PFSK-1 (cell line): ENCODE data around the gene GAPDH.
A peak's percentile ranks its signal among the peaks of the same experiment; 100 is the strongest.

Source experiments
- FOXP2 ChIP-seq: optimal IDR thresholded peaks from 2 replicates; pipeline ENCODE3; 2011; ENCODE audit warnings: borderline replicate concordance, control low read depth, inconsistent platforms; ENCODE audit not compliant: insufficient read depth; ENCODE audit errors: extremely low read length, extremely low read depth
- POLR2AphosphoS5 ChIP-seq: IDR thresholded peaks from 2 replicates; pipeline ENCODE4 v1.6.1; 2012; ENCODE audit warnings: low read depth, mild to moderate bottlenecking, control low read depth, low read length, moderate library complexity
- REST ChIP-seq, 2 experiments: IDR thresholded peaks; 2 replicates each; pipeline versions ENCODE4 v1.6.1 to v1.8.0; 2011 to 2012; ENCODE audit warnings: low read depth in 2 of 2, low read length in 2 of 2, control low read depth in 1 of 2, inconsistent platforms in 1 of 2, mild to moderate bottlenecking in 1 of 2, moderate library complexity in 1 of 2; ENCODE audit not compliant: insufficient read depth in 1 of 2
- SIN3A ChIP-seq: IDR thresholded peaks from 2 replicates; pipeline ENCODE4 v1.6.1; 2012; ENCODE audit warnings: mild to moderate bottlenecking, low read length, moderate library complexity, borderline replicate concordance; ENCODE audit not compliant: insufficient read depth
- TAF1 ChIP-seq: IDR thresholded peaks from 2 replicates; pipeline ENCODE4 v1.6.1; 2012; ENCODE audit warnings: low read length, control low read depth, borderline replicate concordance; ENCODE audit not compliant: insufficient read depth

GAPDH gene

GRCh38 chr12:6494258-6494743 lies 40.0 kb upstream of the GAPDH start:
- TF ChIP-seq TAF1 (0 out of 2 replicates have a peak, but pooled peaks have one; percentile 36), FOXP2 (no peak), SIN3A (peak; percentile 2; the same call in 1 of the 2 replicates)

- TF ChIP-seq SIN3A, result no peak
- TF ChIP-seq FOXP2, result no peak
- TF ChIP-seq POLR2AphosphoS5, result no peak
- TF ChIP-seq TAF1, result no peak
- no peak for TF ChIP-seq REST (IDR thresholded peaks at IDR 0.05; ENCODE audit: insufficient read depth in 1 of 2, low read depth in 2 of 2, low read length in 2 of 2)
Observed at GRCh38 chr12:6494968-6495367, 39.3 kb upstream of the GAPDH start.

GRCh38 chr12:6500466-6500865 lies 33.9 kb upstream of the GAPDH start:
- TF ChIP-seq TAF1 (no peak), SIN3A (no peak)

GRCh38 chr12:6507102-6507998 lies 27.0 kb upstream of the GAPDH start:
- TF ChIP-seq POLR2AphosphoS5, result no peak
- no peak for TF ChIP-seq SIN3A
- TF ChIP-seq REST (IDR thresholded peaks at IDR 0.05; ENCODE audit: insufficient read depth in 1 of 2, low read depth in 2 of 2, low read length in 2 of 2), result no peak
- TF ChIP-seq TAF1, result no peak
- no peak for TF ChIP-seq FOXP2

GRCh38 chr12:6508087-6508486 lies 26.2 kb upstream of the GAPDH start:
- no peak for TF ChIP-seq TAF1
- no peak for TF ChIP-seq FOXP2
- TF ChIP-seq POLR2AphosphoS5, result no peak
- TF ChIP-seq REST (IDR thresholded peaks at IDR 0.05; ENCODE audit: insufficient read depth in 1 of 2, low read depth in 2 of 2, low read length in 2 of 2), result no peak
- TF ChIP-seq SIN3A, result no peak

GRCh38 chr12:6520186-6520585 lies 14.1 kb upstream of the GAPDH start:
- TF ChIP-seq TAF1 (no peak), FOXP2 (no peak), SIN3A (no peak), POLR2AphosphoS5 (no peak), REST (IDR thresholded peaks at IDR 0.05; ENCODE audit: insufficient read depth in 1 of 2, low read depth in 2 of 2, low read length in 2 of 2) (no peak)
